ENCODE measurements around the gene PRPSAP2.
"Not testable (repeated sequence)": the region's sequence is repeated elsewhere in the genome, so short reads cannot be mapped to it uniquely, and the experiment has no call there.

GRCh38 chr17:18827613-18828012 lies 30.3 kb upstream of the PRPSAP2 start:
- TF ChIP-seq EZH2 (IDR thresholded peaks at IDR 0.05; ENCODE audit: low read length) = not testable (repeated sequence)
- TF ChIP-seq, protein P1, sequence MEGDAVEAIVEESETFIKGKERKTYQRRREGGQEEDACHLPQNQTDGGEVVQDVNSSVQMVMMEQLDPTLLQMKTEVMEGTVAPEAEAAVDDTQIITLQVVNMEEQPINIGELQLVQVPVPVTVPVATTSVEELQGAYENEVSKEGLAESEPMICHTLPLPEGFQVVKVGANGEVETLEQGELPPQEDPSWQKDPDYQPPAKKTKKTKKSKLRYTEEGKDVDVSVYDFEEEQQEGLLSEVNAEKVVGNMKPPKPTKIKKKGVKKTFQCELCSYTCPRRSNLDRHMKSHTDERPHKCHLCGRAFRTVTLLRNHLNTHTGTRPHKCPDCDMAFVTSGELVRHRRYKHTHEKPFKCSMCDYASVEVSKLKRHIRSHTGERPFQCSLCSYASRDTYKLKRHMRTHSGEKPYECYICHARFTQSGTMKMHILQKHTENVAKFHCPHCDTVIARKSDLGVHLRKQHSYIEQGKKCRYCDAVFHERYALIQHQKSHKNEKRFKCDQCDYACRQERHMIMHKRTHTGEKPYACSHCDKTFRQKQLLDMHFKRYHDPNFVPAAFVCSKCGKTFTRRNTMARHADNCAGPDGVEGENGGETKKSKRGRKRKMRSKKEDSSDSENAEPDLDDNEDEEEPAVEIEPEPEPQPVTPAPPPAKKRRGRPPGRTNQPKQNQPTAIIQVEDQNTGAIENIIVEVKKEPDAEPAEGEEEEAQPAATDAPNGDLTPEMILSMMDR (optimal IDR thresholded peaks at IDR 0.05 in 1 of 3, IDR thresholded peaks at IDR 0.05 in 1 of 3, conservative IDR thresholded peaks at IDR 0.05 in 1 of 3; ENCODE audit: extremely low read depth in 1 of 3, insufficient read depth in 2 of 3, low read length in 3 of 3) = not testable (repeated sequence)
